ENCODE measurements around the gene GPBP1. TPM values are rescaled to one million over a fixed set of nuclear protein-coding genes. Genes with fewer than 3 reads are reported as not detected.
A peak's percentile ranks its signal among the peaks of the same experiment; 100 is the strongest.

The GPBP1 gene
- total and polyA plus RNA-seq, 9 of the 15 experiments (the other 6 are each of a cell fraction or from before 2014, with no cell fraction given) = 31.0 to 109 (median 68.4) TPM

DNA sequence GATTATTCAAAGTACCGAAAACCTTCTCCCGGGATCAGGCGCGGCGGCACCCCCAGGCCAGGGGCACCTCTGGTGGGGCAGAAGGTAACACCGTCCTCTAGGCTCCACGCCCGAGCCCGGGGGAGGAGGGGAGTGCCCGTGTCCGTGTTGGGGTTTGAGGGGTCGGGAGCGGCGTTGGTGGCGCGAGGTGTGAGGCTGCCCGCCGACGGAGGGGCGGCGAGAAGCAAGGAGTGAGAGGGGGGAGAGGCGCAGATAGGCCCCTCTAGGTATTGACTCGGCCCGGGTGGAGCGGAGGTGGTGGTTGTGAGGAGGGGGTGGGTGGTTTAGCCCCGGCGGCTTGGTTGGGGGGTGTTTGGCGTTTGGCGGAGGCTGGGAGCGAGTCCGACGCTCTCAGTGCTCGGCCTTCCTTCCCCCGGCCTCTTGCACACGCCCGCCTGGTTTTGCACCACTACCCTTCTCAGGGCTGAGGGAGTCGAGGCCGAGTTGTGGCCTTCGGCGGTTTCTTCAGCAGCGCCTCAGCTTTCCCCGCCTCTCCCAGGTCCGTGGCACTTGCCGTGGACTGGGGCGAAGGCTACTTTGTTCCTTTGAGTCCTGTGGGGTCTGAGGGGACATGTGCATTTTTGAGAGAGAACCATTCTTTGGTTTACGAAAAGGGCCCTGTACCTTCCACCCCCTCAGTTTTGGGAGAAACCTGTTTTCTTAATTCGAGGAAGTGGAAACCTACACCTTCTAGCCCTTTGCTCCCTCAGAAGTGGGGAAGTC, 450 bp downstream of the GPBP1 start (continued):
- TF ChIP-seq, protein P1, sequence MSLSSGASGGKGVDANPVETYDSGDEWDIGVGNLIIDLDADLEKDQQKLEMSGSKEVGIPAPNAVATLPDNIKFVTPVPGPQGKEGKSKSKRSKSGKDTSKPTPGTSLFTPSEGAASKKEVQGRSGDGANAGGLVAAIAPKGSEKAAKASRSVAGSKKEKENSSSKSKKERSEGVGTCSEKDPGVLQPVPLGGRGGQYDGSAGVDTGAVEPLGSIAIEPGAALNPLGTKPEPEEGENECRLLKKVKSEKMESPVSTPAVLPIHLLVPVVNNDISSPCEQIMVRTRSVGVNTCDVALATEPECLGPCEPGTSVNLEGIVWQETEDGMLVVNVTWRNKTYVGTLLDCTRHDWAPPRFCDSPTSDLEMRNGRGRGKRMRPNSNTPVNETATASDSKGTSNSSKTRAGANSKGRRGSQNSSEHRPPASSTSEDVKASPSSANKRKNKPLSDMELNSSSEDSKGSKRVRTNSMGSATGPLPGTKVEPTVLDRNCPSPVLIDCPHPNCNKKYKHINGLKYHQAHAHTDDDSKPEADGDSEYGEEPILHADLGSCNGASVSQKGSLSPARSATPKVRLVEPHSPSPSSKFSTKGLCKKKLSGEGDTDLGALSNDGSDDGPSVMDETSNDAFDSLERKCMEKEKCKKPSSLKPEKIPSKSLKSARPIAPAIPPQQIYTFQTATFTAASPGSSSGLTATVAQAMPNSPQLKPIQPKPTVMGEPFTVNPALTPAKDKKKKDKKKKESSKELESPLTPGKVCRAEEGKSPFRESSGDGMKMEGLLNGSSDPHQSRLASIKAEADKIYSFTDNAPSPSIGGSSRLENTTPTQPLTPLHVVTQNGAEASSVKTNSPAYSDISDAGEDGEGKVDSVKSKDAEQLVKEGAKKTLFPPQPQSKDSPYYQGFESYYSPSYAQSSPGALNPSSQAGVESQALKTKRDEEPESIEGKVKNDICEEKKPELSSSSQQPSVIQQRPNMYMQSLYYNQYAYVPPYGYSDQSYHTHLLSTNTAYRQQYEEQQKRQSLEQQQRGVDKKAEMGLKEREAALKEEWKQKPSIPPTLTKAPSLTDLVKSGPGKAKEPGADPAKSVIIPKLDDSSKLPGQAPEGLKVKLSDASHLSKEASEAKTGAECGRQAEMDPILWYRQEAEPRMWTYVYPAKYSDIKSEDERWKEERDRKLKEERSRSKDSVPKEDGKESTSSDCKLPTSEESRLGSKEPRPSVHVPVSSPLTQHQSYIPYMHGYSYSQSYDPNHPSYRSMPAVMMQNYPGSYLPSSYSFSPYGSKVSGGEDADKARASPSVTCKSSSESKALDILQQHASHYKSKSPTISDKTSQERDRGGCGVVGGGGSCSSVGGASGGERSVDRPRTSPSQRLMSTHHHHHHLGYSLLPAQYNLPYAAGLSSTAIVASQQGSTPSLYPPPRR (CRISPR knock-in tag; IDR thresholded peaks at IDR 0.05; ENCODE audit: borderline replicate concordance) = no peak
- 0 out of 2 replicates have a peak, but pooled peaks have one; percentile 36 for TF ChIP-seq SMARCA5 (IDR thresholded peaks at IDR 0.05)
- TF ChIP-seq HMG20B (CRISPR knock-in tag; IDR thresholded peaks at IDR 0.05) = no peak
- TF ChIP-seq SRSF9 (IDR thresholded peaks at IDR 0.05; ENCODE audit: borderline replicate concordance, low read depth, low read length) = no peak
- TF ChIP-seq KLF10 (CRISPR knock-in tag; IDR thresholded peaks at IDR 0.05) = no peak
- TF ChIP-seq ZNF583 (CRISPR knock-in tag; IDR thresholded peaks at IDR 0.05) = peak; percentile 12; the same call in 1 of the 2 replicates
- TF ChIP-seq, protein P2, sequence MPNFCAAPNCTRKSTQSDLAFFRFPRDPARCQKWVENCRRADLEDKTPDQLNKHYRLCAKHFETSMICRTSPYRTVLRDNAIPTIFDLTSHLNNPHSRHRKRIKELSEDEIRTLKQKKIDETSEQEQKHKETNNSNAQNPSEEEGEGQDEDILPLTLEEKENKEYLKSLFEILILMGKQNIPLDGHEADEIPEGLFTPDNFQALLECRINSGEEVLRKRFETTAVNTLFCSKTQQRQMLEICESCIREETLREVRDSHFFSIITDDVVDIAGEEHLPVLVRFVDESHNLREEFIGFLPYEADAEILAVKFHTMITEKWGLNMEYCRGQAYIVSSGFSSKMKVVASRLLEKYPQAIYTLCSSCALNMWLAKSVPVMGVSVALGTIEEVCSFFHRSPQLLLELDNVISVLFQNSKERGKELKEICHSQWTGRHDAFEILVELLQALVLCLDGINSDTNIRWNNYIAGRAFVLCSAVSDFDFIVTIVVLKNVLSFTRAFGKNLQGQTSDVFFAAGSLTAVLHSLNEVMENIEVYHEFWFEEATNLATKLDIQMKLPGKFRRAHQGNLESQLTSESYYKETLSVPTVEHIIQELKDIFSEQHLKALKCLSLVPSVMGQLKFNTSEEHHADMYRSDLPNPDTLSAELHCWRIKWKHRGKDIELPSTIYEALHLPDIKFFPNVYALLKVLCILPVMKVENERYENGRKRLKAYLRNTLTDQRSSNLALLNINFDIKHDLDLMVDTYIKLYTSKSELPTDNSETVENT (CRISPR knock-in tag; IDR thresholded peaks at IDR 0.05) = no peak
- no peak for TF ChIP-seq IRF2 (CRISPR knock-in tag; IDR thresholded peaks at IDR 0.05)
- TF ChIP-seq ZFX (CRISPR knock-in tag; IDR thresholded peaks at IDR 0.05) = peak; percentile 62
- no peak for TF ChIP-seq FOS (IDR thresholded peaks at IDR 0.05; ENCODE audit: extremely low read depth, insufficient read length)
- TF ChIP-seq NR4A1 (CRISPR knock-in tag; IDR thresholded peaks at IDR 0.05) = no peak
- no peak for TF ChIP-seq NR4A1 (tag; IDR thresholded peaks at IDR 0.05)
- peak; percentile 32 for TF ChIP-seq KDM5B (IDR thresholded peaks at IDR 0.05; ENCODE audit: insufficient replicate concordance, low read depth, low read length)
- TF ChIP-seq, protein P3, sequence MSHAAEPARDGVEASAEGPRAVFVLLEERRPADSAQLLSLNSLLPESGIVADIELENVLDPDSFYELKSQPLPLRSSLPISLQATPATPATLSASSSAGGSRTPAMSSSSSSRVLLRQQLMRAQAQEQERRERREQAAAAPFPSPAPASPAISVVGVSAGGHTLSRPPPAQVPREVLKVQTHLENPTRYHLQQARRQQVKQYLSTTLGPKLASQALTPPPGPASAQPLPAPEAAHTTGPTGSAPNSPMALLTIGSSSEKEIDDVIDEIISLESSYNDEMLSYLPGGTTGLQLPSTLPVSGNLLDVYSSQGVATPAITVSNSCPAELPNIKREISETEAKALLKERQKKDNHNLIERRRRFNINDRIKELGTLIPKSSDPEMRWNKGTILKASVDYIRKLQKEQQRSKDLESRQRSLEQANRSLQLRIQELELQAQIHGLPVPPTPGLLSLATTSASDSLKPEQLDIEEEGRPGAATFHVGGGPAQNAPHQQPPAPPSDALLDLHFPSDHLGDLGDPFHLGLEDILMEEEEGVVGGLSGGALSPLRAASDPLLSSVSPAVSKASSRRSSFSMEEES (CRISPR knock-in tag; IDR thresholded peaks at IDR 0.05) = no peak
- no peak for TF ChIP-seq GABPA (tag; conservative IDR thresholded peaks at IDR 0.05; ENCODE audit: low read depth)
- TF ChIP-seq, protein P4, sequence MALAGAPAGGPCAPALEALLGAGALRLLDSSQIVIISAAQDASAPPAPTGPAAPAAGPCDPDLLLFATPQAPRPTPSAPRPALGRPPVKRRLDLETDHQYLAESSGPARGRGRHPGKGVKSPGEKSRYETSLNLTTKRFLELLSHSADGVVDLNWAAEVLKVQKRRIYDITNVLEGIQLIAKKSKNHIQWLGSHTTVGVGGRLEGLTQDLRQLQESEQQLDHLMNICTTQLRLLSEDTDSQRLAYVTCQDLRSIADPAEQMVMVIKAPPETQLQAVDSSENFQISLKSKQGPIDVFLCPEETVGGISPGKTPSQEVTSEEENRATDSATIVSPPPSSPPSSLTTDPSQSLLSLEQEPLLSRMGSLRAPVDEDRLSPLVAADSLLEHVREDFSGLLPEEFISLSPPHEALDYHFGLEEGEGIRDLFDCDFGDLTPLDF (CRISPR knock-in tag; IDR thresholded peaks at IDR 0.05) = no peak
- TF ChIP-seq ZNF121 (CRISPR knock-in tag; conservative IDR thresholded peaks at IDR 0.05) = no peak
- TF ChIP-seq TFAM (CRISPR knock-in tag; conservative IDR thresholded peaks at IDR 0.05) = no peak
- TF ChIP-seq ZNF224 (CRISPR knock-in tag; IDR thresholded peaks at IDR 0.05) = no peak
